Umbilical cord (tissue), 2 donors: ENCODE data around the gene ERRFI1. TPM values are rescaled to one million over a fixed set of nuclear protein-coding genes. Genes with fewer than 3 reads are reported as not detected.
"Not testable (repeated sequence)": the region's sequence is repeated elsewhere in the genome, so short reads cannot be mapped to it uniquely, and the experiment has no call there.

ENCODE experiments used
- DNase-seq: peaks from one replicate; pipeline ENCODE4 v3.0.0-alpha.2; 2015; ENCODE audit warnings: low spot score
- total RNA-seq: library from RNA; depleted of rRNA; stranded (reverse); fragments of >200 nt; gene quantifications from one replicate; pipeline ENCODE4 v1.2.3, GENCODE V29; 2014; ENCODE audit warnings: low replicate concordance; ENCODE audit not compliant: insufficient read depth

ERRFI1 gene
- total RNA-seq, 1 donor from 2014 or later = 81.6 TPM

DNA sequence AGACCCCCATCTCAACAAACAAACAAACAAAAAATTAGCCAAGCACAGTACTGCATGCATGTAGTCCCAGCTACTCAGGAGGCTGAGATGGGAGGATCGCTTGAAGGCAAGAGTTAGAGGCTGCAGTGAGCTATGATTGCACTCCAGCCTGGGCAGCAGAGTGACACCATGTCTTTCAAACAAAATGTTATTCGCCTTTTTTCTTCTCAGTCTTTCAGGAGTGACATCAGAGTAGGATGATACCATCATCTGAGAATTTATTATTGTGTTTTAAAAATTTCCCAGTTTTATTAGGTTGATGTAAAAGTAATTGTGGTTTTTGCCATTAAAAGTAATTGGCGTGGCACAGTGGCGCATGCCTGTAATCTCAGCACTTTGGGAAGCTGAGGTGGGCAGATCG lies 53.8 kb downstream of the ERRFI1 start:
- no peak for DNase-seq

DNA sequence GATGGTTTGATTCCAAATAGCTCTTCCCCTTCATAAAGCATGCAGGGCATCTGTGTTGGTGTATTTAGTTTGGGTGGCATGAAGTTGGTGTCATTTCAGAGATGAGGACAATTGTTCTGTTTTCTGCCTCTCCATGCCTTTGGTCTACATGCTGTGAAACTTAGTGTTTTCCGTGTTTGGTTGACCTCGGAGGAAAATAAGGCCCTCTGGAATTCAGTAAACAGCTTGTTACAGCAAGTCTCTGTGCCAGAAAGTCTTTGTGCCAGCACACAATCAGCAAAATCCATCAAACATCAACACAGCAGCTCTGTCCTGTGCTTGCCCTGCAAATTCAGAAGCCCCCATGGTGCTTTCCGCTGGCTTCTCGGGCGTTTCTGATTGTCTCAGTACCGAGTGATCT lies 55.1 kb downstream of the ERRFI1 start:
- no peak for DNase-seq

DNA sequence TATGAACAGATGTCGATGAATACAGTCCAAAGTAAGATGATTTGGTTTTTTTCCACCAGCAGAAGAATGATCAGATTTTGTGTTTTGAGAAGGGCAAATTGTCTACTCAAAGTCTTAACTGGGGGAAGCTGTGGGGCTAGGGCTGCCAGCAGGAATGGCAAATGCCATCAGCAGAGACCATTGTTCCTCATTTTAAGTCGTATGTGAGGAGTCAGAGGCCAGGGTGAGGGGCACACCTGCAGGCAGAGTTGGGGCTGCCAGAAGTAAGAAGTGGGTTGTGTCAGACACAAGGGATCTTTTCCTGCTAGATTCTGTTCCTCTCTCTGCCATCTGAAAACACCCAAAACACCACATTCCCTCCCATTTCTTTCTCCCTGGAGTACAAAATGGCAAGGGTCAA lies 55.9 kb downstream of the ERRFI1 start:
- DNase-seq = no peak

DNA sequence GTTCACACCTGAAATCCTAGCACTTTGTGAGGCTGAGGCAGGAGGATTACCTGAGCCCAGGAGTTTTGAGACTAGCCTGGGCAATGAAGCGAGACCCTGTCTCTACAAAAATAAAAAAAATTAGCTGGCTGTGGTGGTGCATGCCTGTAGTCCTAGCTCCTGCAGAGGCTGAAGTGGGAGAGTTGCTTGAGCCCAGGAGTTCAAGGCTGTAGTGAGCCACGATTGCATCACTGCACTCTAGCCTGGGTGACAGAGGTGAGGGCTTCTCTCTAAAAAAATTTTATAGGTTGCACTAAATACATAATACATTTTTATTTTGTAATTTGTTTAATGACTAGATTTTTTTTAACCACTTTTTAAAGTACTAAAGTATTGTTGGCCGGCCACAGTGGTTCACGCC lies 58.5 kb downstream of the ERRFI1 start:
- no peak for DNase-seq

DNA sequence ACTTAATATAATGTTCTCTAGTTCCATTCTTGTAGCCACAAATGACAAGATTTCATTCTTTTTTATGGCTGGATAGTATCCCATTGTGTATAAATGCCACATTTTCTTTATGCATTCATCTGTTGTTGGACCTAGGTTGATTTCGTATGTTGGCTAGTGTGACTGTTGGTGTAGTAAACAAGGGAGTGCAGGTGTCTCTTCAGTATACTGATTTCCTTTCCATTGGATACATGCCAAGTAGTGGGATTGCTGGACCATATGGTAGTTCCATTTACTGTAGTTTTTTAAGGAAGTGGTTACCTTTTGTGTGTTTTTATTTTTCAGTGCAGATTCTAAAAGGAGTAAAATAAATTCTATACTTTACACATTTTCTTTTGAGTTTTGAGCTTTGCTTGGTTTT lies 58.9 kb downstream of the ERRFI1 start:
- no peak for DNase-seq

DNA sequence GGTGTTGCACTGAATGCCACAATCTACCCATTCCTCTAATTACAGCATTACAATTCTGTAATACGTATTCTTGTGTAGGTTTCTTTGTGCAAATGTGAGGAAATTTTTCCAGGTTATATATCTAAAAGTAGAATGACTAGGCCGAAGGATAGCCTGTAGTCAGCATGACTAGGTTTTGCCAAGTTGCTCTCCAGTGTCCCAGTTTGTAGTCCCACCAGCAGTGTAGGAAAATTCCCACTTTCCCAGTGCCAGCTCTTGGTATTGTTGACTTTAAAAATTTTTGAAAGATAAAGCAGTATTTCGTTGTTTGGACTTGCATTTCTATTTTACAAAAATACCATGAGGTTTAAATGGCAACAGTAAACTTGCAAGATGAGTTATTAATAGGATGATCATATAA lies 61.6 kb downstream of the ERRFI1 start:
- no peak for DNase-seq

DNA sequence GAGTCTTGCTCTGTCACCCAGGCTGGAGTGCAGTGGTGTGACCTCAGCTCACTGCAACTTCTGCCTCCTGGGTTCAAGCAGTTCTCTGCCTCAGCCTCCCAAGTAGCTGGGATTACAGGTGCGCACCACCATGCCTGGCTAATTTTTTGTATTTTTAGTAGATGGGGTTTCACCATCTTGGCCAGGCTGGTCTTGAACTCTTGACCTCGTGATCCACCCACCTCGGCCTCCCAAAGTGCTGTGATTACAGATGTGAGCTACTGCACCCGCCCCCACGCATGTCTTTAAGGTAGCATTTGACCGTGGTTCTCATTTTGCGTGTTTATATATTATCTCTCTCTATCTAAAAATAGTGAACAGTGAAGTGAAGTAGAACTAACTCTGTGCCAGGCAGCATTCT lies 62.3 kb downstream of the ERRFI1 start:
- DNase-seq = not testable (repeated sequence)

DNA sequence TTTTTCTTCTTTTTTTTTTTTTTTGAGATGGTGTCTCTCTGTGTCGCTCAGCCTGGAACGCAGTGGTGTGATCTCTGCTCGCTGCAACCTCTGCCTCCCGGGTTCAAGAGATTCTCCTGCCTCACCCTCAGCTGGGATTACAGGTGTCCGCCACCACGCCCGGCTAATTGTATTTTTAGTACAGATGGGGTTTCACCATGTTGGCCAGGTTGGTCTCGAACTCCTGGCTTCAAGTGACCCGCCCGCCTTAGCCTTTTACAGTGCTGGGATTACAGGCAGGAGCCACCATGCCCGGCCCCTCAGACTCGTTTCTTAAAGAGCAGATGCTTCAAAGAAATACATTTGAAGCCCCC lies 62.8 kb downstream of the ERRFI1 start:
- DNase-seq = not testable (repeated sequence)

DNA sequence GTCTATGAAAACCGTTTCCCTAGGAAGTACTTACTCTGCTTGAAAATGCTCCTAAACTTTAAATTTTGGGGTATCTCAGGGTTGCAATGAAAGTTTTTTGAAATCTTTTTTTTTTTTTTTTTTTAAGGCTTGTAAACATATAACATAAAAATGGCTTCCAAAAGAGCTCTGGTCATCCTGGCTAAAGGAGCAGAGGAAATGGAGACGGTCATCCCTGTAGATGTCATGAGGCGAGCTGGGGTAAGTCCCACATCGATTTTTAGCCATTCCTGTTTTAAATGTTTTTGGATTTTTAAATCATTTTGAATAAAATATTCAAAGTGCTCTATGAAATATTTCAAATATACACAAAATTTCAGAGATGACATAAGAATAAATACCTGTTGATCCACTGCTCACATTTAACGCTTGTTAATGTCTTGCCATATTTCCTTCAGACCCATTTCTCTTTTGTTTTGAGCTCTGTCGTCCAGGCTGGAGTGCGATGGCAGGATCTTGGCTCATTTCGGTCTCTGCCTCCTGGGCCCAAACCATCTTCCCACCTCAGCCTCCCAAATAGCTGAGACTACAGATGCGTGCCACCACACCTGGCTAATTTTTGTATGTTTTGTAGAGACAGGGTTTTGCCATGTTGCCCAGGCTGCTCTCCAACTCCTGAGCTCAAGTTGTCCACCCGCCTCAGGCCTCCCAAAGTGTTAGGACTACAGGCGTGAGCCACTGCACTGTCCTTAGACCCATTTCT lies 63.3 kb downstream of the ERRFI1 start:
- DNase-seq = no peak

DNA sequence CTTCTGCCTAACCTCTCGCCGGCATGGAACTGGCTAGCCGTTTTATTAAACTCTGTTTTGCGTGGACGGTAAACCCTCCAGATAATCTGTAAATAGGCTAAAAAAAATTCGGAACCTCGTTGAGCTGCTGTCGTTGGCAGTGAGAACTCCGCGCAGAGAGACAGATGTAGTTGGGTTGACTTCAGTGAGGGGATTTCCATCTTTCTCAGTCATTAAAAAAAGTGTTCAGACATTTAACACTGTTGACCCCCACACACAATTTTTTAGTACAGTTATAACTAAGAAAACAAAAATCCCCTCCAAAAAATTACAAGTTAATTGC lies 64.1 kb downstream of the ERRFI1 start:
- DNase-seq = no peak

Other genes with a start within 250 kb of the ERRFI1 start
- gene PER3, start 242.0 kb downstream of the ERRFI1 start, total RNA-seq = 4.3 TPM
- gene UTS2, start 173.2 kb downstream of the ERRFI1 start, total RNA-seq = 5.3 TPM
- gene TNFRSF9, start 85.5 kb downstream of the ERRFI1 start, total RNA-seq = 1.2 TPM
- 160 TPM for gene PARK7, start 64.6 kb downstream of the ERRFI1 start, total RNA-seq